HG03571 (cell line): ENCODE results near the gene EXOC7.
"Not testable (repeated sequence)": the region's sequence is repeated elsewhere in the genome, so short reads cannot be mapped to it uniquely, and the experiment has no call there.

Experiments used
- ATAC-seq: cut with Tn5 transposase; IDR thresholded peaks from one replicate; pipeline ENCODE4 v1.9.1; 2021; ENCODE audit not compliant: unreplicated experiment

EXOC7 gene

DNA sequence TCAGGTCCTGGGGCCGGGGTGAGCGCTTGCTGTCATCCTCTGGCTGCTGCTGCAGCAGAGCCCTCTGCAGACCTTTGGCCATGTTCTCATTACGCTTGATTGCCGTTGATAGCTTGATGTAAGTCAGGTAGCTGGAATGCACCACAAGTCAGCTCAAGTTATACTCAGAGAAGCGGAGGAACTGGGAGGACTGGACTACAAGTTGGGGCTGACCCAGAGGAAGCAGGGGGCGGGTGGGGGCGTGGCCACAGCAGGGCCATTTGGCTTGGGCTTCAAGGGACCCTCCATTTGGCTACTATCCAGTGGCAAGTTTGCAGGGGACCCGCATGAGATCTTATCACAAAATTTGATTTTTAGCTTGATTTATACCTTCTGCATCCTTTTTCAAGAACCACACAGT lies 57.5 kb downstream of the EXOC7 start:
- ATAC-seq, result no peak

DNA sequence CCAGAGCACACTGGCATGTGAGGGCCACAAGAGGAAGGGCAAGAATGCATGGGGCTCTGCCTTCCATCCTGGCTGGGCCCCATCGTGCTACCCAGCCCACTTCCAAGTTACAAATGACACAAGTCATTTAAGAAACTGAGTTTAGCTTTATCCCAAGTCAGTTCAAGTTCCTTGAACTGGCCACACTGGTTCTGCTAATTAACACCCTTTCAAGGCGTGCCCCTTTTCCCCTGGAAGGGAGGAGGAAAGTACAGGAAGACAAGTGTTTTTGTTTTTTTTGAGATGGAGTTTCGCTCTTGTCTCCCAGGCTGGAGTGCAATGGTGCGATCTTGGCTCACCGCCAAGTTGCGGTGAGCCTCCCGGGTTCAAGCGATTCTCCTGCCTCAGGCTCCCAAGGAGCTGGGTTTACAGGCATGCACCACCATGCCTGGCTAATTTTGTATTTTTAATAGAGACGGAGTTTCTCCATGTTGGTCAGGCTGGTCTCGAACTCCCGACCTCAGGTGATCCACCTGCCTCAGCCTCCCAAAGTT lies 59.0 kb downstream of the EXOC7 start:
- not testable (repeated sequence) for ATAC-seq

DNA sequence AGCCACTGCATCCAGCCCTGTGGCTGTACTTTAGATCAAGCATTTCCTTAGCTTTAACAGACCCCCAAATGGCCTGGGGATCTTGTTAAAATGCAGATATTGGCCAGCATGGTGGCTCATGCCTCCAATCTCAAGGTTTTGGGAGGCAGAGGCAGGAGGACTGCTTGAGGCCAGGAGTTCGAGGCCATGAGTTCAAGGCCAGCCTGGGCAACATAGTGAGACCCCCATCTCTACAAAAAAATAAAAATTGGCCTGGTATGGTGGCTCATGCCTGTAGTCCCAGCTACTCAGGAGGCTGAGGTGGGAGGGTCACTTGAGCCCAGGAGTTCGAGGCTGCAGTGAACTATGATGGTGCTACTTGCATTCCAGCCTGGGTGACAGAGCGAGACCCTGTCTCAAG lies 60.7 kb downstream of the EXOC7 start:
- not testable (repeated sequence) for ATAC-seq

DNA sequence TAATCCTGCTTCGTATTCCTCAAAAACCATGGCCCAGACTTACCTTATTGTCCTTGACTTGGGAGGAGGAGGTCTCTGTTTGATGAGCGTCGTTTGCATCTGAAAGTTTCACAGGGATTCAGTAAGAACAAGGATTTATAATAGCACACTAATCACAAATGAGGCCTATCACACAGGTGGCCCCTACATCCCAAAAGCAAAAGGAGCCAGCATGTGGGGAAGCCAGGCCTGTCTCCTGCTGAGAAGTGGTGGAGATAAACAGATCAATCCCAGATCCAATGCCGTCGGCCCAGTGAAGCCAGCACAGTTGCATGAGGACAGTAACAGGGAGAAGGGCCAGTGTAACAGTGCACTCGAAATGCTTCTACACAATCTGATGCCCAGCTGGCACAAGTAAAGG lies 63.2 kb downstream of the EXOC7 start:
- ATAC-seq, result no peak

DNA sequence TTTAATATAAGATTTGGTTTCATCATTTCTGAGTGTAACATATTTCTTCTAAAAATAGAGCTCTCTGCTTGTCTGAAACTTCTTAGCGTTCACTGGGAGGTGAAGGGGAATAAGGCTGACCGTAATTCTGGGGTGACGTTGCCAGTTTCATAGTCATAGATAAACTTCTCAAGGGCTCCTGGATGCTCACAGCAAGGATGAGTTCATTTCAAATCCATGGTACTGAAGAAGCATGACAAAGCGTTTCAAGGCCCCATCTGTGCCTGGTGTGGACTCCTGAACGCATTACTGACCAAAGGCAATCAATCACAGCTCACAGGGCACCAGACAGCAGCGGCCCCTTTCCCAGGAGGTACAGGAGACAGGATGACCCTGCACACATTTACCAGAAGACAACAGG lies 64.5 kb downstream of the EXOC7 start:
- ATAC-seq, result no peak

DNA sequence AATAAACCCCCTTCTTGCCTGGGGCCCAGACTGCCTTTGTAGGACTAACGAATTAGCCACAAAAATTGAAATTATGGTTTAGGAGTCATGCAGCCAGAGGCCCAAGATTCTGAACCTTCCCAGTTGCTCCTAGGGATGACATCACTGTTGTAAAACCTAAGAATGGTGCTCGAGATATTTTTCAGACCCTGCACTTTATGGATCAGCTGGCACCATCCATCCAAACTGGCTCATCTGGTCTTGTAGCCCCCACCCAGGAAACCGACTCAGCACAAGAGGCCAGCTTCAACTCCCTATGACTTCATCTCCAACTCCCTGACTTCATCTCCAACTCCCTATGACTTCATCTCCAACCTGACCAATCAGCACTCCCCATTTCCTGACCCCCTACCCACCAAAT lies 65.5 kb downstream of the EXOC7 start:
- ATAC-seq, result no peak

DNA sequence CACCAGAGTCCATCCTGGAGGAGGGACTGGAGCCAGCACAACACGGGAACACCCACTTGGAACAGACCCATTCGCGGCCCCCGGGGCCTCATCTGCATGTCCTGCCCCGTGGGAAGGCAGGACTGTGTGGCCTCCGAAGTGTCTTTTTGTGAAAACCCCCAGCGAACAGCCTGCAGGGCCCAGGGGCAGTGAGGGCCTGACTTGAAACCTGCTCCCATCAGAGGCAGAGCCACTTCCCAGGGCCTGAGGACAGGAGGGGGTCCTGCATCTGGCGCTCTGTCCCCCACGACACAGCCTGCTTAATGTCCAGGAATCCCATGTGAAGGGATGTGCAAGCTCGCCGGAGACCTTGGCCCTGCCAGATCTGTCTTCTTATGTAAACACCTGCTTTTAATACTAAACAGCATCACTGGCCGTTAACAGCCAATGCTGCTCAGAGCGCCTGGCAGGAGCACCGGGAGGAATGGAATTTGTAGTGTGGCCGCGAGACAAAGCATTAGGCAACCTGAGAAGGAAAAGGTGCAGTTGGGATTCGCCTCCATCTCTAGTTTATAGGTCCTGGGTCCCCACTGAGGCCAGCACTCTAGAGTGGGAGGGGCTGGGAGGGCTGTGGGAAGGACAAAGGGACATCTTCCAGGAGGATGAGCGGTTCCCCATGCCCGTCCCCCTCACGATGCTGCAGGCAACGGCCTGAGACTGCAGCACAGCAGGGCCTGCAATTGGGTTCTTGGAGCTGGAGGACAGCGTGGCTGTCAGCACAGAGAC lies 66.9 kb downstream of the EXOC7 start:
- ATAC-seq, result no peak

DNA sequence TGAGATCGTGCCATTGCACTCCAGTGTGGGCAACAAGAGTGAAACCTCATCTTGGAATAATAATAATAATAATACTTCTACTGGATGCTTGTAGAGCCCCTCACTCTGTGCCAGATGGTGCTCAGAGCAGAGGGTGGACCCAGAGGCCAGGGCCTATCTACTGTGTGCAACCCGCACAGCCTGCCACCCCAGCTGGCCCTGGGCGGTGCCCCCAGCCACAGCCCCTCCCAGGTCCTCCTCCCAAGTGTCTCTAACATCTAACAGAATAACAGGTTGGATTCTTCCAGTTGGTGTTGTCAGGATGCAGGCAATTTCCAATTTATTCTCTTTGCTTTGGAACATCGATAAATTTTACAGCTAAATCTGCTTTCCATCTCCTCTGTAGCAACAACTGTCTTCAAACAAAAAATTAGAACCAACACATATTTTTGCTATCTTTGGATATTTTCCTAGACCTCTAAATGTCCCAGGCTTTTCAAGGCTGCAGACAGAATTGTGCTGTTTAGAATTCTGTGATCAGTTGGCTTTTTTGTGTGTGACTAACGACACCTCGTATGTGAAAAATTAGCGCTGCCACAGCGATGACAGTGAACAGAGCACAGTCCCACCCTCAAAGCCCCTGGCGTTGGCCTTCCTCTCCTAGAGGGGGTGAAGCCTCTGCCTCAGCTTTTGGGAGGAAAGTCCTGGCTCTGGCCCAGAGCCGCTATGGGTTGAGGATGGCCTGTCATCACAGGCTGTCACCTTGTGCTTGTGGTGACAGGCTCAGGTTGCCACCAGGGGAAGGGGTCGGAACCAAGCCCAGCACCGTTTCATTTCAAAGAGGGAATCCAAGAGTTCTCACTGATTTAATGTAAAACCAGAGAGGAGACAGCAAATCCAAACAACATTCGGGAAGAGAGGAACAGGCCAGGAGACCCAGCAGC lies 68.9 kb downstream of the EXOC7 start:
- ATAC-seq, result no peak

DNA sequence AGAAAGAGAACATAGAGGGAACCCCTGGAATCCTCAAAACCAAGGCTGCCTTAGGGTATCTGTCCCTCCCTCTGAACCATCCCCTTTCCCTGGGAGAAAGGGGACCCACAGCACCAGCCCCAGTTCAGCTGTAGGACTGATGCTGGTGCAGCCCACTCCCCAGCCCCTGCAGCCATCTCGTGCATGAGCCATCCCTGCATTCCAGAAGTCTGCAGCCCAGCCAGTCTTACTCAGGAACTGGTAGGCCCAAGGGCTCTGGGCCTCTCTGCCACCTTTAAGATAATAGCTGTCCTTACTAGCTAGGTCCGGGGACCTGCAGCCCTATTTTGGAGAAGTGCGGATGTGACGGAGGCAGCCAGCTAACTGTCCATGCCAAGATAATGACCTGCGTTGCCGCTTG lies 70.4 kb downstream of the EXOC7 start:
- ATAC-seq, result no peak

DNA sequence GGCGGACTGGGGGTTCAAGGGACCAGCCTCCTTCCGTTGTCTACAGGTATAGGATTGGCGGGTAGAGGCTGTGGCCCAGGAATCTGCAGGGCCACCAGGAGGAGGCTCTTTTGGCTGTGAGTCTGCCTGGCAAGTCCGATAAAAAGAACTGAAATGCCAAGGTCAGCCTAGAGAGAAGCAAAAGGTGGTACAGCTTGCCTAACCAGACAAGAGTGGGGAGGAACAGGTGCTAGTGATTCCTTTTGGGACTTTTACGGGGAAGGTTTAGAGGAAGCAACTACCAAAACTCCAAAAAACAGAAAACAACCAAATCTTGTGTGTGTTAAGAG lies 70.8 kb downstream of the EXOC7 start:
- ATAC-seq, result no peak

DNA sequence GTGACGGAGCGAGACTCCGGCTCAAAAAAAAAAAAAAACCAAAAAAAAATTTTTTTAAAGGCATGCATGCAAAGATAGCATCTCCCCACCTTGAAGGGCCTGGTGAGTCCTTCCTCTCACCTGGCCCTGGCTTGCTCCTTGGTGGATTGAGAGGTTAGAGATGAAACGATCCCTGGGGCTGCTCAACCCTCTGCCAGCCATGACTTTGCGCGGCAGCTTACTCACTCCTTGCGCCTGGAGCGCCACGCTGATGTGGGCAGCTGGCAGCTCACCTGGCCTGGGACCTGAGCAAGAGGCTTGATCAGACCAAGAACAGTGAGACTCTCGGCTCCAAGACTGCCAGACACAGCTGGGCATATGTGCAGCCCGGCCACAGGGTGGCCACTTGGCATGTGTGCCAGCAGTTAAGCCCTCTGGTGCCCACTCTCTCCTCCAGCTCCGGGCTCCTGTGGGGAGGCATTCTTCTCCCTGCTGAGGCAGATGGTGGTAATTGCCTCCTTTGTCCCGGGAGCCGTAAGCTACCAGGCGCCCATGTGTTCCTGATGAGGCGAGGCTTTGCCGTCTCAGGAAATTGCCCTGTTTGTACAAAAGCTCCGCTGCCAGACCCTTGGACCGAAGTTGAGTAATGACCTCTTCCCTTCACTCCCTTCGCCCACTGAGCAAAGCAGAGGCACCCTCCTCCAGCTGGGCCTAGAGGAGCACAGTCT lies 71.4 kb downstream of the EXOC7 start:
- no peak for ATAC-seq
